Lower lobe of right lung (tissue), 2 donors: ENCODE data around the gene R3HDM2. TPM values are rescaled to one million over a fixed set of nuclear protein-coding genes. Genes with fewer than 3 reads are reported as not detected.

ENCODE experiments used
- ATAC-seq, 2 donors: fragments of 200-7000 bp; cut with Tn5 transposase; one replicate each; pipeline ENCODE4 v1.9.1; 2020 to 2022; ENCODE audit warnings: mild to moderate bottlenecking in 2 of 2, moderate library complexity in 2 of 2
- DNase-seq: peaks from one replicate; pipeline ENCODE4 v3.0.0-alpha.2; 2020
- H3K27ac ChIP-seq: fragments of 200-600 bp; one replicate; pipeline ENCODE4 v1.8.0; 2022
- H3K27me3 ChIP-seq: fragments of 200-600 bp; one replicate; pipeline ENCODE4 v1.8.0; 2022; ENCODE audit warnings: low read depth
- H3K36me3 ChIP-seq: fragments of 200-600 bp; one replicate; pipeline ENCODE4 v1.8.0; 2022; ENCODE audit warnings: mild to moderate bottlenecking
- H3K4me1 ChIP-seq: fragments of 200-600 bp; one replicate; pipeline ENCODE4 v1.8.0; 2022
- H3K4me3 ChIP-seq: fragments of 200-600 bp; one replicate; pipeline ENCODE4 v1.8.0; 2022; ENCODE audit warnings: mild to moderate bottlenecking
- H3K9me3 ChIP-seq: fragments of 200-600 bp; one replicate; pipeline ENCODE4 v1.8.0; 2022
- CTCF ChIP-seq: fragments of 200-600 bp; IDR thresholded peaks from one replicate; pipeline ENCODE4 v1.8.0; 2022; ENCODE audit warnings: antibody characterized with exemption, mild to moderate bottlenecking
- intact Hi-C: fragments of 100-400 bp; cut with DNase I; formaldehyde crosslinking; loops from one replicate; pipeline ENCODE4 v1.11.0; 2022
- total RNA-seq: library from RNA; stranded (reverse); fragmentation: NEBNext Ultra II Directional; extraction: Animal tissue kit (Norgen Biotek cat#: 25700); gene quantifications from one replicate; pipeline ENCODE4 v1.2.1, GENCODE V29; 2021
- donor health status: DM: no; HTN: yes; CAD: no; lungs with severe emphysema.

R3HDM2 gene
- total RNA-seq, 1 donor from 2014 or later: 79.3 TPM

- H3K9me3 ChIP-seq: no peaks in the 10 kb centered on the region
- H3K4me1 ChIP-seq: peaks cover 20% of the 10 kb centered on the region
- no peak for TF ChIP-seq CTCF
- intact Hi-C loops: no loop called here
- no peak overlapping the region for H3K27ac ChIP-seq
- peaks cover 73% of the 10 kb centered on the region for H3K36me3 ChIP-seq
- peaks cover 15% of the 10 kb centered on the region for H3K27me3 ChIP-seq
- no peak overlapping the region for H3K4me3 ChIP-seq
- ATAC-seq: no peak
- no peak for DNase-seq
These were observed 220.4 kb downstream of the R3HDM2 start for GRCh38 chr12:57210461-57210860.

GRCh38 chr12:57209916-57210315 is 220.9 kb downstream of the R3HDM2 start:
- no peak overlapping the region for H3K27ac ChIP-seq
- H3K9me3 ChIP-seq: no peaks in the 10 kb centered on the region
- no peak for TF ChIP-seq CTCF
- H3K4me1 ChIP-seq: peaks cover 20% of the 10 kb centered on the region
- H3K36me3 ChIP-seq: peaks cover 79% of the 10 kb centered on the region
- no peak for ATAC-seq
- no peak overlapping the region for H3K4me3 ChIP-seq
- no peak for DNase-seq
- peaks cover 11% of the 10 kb centered on the region for H3K27me3 ChIP-seq
- intact Hi-C loops: no loop called here

- intact Hi-C loops: no loop called here
- no peak overlapping the region for H3K27ac ChIP-seq
- no peak overlapping the region for H3K4me3 ChIP-seq
- peaks cover 11% of the 10 kb centered on the region for H3K4me1 ChIP-seq
- H3K27me3 ChIP-seq: peaks cover under 1% of the 10 kb centered on the region
- DNase-seq (no peak), ATAC-seq (no peak)
- H3K36me3 ChIP-seq: peaks cover 90% of the 10 kb centered on the region
- no peak for TF ChIP-seq CTCF
- H3K9me3 ChIP-seq: no peaks in the 10 kb centered on the region
These were observed 222.1 kb downstream of the R3HDM2 start for GRCh38 chr12:57208631-57209282.

DNA sequence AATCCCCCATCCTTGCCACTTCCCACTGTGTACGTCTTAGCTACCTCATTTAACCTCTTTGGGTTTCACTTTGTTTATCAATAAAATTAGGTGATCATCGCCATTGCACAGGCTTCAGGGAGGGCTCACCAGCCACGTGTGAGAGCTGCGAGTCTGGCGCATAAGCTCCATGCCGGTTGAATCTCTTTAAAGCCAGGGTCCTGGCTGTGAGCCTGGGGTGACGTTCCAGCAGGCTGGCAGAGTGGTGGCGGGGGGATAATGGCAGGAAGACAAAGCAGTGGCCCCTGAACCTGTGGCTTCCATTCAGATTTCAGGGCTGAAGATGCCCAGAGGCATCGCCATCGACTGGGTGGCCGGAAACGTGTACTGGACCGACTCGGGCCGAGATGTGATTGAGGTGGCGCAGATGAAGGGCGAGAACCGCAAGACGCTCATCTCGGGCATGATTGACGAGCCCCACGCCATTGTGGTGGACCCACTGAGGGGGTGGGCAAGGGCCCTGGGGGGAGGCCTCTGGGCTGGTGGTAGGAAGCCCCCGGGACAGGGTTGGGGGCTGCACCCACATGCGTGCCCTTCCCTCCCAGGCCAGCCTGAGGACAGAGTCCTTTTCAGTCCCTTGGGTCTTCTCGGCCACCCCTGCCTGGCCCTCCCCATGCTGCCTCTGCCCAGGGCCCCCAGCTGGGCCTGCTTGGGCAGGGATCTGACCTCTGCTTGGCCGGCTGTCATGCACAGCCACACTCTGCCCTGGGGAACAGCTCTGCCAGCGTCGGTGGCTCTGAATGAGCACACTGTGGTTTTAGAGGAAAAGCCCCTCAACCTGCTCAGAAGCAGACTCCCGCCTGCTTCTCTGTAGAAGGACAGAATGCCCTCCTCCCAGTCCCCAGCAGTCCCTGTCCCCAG is 222.9 kb downstream of the R3HDM2 start:
- H3K4me3 ChIP-seq: no peak overlapping the region
- no peaks in the 10 kb centered on the region for H3K9me3 ChIP-seq
- no peak overlapping the region for H3K27ac ChIP-seq
- peaks cover 98% of the 10 kb centered on the region for H3K36me3 ChIP-seq
- no peaks in the 10 kb centered on the region for H3K27me3 ChIP-seq
- DNase-seq (no peak), ATAC-seq (no peak)
- intact Hi-C loops: no loop called here
- no peak for TF ChIP-seq CTCF
- H3K4me1 ChIP-seq: peaks cover 3% of the 10 kb centered on the region

- no peak for TF ChIP-seq CTCF
- H3K27ac ChIP-seq: no peak overlapping the region
- H3K27me3 ChIP-seq: no peaks in the 10 kb centered on the region
- ATAC-seq (no peak), DNase-seq (no peak)
- intact Hi-C loops: no loop called here
- H3K36me3 ChIP-seq: peaks cover 100% of the 10 kb centered on the region
- H3K4me3 ChIP-seq: no peak overlapping the region
- H3K4me1 ChIP-seq: no peaks in the 10 kb centered on the region
- no peaks in the 10 kb centered on the region for H3K9me3 ChIP-seq
These were observed 224.9 kb downstream of the R3HDM2 start for GRCh38 chr12:57205931-57206330.
